HG02981 (cell line): ENCODE data around the gene RIOK2.
A peak's percentile ranks its signal among the peaks of the same experiment; 100 is the strongest.
"Not testable (repeated sequence)": the region's sequence is repeated elsewhere in the genome, so short reads cannot be mapped to it uniquely, and the experiment has no call there.

ENCODE experiments used
- ATAC-seq: cut with Tn5 transposase; IDR thresholded peaks from one replicate; pipeline ENCODE4 v1.9.1; 2021; ENCODE audit warnings: mild to moderate bottlenecking, moderate library complexity; ENCODE audit not compliant: unreplicated experiment

The RIOK2 gene

DNA sequence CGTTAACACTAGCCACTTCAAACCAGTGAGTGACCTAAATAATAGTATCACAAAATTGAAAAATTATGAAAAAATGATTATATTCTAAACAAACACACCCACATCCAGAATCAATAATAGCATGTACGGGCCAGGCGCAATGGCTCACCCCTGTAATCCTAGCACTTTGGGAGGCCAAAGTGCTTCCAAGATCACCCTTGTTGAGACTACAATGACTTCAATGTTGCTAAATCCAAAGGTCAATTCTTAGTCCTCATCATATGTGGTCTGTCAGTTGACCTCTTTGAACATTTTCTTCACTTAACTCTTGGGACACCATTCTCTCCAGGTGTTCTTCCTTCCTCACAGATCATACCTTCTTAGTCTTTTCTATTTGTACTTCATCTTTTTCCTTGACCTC, 11.3 kb downstream of the RIOK2 start:
- ATAC-seq, result no peak

DNA sequence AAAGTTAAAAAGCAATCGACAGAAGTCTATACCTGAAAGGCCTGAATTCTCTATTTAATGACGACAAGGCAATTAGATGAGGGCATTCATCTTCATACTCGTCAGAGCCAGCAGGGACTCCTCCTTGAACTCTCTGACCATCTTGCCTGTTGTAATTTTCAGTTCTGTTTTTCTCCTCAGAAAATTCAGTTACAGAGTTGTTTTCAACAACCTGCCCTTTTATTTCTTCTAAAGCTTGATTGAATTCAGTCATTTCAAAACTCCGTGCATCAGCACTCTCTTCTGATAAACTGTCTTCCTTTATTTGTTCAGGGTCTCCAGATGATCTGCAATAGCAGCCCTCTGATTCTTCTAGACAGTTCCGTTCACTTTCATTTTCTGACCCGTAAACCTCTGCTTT, 15.6 kb downstream of the RIOK2 start:
- ATAC-seq, result peak; percentile 61

DNA sequence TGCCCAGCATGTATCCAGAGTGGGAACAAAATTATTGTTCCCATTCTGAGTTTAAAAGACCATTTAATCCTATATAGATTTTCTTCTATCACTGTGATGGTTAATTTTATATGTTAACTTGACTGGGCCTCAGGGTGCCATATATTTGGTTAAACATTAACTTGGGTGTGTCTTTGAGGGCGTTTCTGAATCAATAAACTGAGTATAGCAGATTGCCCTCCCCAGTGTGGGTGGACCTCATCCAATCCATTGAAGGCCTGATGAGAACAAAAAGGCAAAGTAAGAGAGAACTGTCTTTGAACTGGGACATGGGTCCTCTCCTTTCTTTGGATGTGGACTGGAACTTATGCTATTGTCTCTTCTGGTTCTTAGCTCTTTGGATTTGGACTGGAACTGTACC, 17.3 kb downstream of the RIOK2 start:
- no peak for ATAC-seq

DNA sequence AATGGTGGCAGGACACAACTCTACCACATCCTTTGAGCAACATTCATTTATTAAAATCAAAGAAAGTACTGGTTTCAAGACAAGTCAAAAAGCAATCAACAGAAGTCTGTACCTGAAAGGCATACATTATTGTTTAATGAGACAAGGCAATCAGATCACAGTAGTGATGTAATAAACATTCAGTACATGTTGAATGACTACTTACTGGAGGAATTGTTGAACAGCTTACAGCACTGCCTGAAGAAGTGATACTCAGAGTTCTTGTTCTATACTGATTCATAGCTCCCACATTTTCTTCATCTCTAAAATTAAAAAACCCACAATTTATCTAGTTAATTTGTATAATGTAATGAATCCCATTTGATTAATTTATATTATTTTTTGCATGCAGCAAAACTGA, 18.2 kb downstream of the RIOK2 start:
- no peak for ATAC-seq

DNA sequence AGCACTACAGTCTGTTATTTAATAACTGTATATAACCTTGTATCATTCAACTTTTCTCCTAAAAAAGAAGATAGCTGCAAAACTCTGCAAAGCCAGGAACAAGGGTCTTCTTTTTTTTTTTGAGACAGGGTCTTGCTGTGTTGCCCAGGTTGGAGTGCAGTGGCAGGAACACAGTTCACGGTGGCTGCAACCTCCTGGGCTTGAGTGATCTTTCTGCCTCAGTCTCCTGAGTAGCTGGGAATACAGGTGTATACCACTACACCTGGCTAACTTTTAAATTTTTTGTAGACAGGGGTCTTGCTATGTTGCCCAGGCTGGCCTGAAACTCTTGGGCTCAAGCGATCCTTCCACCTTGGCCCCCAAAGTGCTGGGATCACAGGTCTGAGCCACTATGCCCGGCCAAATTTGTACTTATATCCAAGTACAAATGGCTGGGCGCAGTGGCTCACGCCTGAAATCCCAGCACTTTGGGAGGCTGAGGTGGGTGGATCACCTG, 19.2 kb downstream of the RIOK2 start:
- ATAC-seq, result no peak

DNA sequence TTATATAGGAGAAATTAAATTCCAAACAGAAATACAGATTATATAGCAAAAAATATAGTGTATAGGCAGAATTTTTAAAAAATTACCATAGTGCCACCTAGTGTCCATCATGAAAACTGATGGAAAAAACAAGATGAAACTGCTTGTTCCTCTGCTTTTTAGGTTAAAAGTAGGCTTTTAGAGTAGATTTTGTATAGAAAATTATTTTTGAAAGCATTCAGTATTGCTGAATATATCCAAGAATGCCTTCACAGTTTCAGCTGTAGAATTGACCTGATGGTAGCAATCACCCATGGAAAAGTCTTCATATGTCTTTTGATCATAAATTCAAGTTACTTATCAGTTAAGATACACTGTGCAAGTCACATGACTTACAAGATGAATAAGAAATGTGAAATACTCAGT, 19.7 kb downstream of the RIOK2 start:
- ATAC-seq, result no peak

DNA sequence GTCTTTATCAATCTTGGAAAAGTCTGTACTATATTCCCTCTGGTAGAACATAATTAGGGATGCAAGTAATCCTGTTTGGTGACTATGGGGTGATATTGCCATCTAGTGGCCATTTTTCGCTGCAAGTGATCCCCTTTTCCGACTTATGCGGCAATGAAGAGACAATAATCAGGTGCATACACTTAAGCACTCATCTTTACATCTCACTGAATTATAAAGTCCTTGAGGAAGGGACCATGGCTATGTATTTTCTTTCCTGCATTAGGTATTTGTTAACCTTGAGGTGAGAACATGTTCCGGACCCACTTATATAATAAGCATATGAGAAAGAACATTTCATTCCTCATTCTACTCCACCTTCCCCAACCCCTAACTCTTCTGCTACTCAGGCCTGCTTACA, 21.0 kb downstream of the RIOK2 start:
- ATAC-seq, result no peak

DNA sequence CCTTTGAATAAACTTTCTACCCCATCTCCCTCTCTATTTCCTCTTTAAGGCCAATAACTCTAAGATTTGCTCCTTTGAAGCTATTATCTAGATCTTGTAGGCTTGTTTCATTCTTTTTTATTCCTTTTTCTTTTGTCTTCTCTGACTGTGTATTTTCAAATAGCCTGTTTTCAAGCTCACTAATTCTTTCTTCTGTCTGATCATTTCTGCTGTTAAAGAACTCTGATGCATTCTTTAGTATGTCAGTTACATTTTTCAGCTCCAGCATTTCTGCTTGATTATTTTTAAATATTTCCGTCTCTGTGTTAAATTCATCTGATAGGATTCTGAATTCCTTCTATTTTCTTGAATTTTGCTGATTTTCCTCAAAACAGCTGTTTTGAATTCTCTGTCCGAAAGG, 25.4 kb downstream of the RIOK2 start:
- no peak for ATAC-seq

DNA sequence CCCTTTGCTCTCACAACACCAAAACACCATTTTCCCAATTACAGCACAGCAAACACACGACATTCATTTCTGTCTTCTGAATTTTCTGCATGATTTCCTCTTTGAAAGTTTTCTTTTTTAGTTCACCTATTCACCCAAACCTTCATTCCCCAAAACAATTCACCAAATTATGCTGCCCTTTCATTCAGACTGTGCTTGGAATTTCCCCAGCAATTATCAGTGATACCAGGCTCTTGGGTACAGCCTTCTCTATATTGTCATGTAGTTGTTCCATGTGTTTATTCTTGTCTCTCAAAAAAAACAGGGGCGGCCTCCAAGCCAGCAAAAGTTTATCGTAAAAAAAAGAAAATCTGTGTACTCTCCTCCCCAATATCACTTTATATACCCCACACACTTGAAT, 31.7 kb downstream of the RIOK2 start:
- no peak for ATAC-seq

DNA sequence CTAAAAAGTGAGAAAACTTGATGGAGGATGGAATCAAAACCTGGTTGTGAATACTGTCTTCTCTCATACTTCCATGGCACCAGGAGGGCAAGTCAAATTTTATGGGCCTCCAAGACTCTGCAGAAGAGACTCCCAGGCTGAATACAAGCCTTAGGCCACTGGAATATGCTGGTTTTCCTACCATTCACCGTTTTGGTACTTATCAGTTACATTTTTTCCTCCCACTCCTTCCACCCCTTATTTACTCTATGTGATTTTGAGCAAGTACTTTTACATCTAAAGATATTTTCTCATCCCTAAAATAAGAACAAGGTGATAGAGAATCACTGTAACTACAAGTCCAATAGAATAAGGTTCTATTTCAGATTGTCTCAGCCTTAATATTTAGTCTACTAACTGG, 32.6 kb downstream of the RIOK2 start:
- no peak for ATAC-seq

DNA sequence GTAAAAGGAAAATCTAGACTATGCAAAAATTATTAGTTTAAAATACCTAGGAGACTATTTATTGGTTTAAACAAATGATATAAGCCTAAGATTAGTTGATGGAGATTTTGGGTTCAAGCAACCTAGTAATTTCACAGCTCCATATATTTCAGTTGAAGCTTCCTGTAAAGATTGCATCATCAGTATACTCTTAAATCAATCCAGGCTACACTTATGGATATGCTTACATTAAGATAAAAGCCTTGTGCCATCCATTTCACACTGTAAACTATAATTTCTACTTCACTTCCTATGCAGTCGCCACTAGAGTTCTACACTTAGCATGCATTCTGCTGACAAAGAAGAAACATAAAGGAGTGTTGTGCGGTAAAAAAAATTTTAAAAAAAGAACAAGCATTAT, 33.3 kb downstream of the RIOK2 start:
- ATAC-seq, result no peak

DNA sequence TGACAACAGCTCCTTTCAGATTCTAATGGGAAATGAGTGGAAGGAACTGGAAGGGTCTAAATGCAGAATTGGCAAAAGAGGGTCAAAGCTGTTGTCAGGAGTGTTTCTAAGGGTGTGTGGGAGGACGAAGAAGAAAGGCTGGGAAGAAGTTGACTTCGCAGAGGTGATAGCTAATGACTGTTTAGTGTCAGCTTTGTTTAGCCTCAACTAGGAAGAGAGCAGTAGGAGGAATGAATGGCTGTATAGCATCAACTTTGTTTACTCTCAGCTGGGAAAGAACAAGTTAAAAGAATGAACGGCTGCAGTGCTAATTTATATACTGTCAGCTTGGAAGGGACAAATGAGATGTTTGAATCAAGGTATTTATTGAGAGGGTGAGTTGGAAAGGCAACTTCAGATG, 34.8 kb downstream of the RIOK2 start:
- ATAC-seq, result no peak

DNA sequence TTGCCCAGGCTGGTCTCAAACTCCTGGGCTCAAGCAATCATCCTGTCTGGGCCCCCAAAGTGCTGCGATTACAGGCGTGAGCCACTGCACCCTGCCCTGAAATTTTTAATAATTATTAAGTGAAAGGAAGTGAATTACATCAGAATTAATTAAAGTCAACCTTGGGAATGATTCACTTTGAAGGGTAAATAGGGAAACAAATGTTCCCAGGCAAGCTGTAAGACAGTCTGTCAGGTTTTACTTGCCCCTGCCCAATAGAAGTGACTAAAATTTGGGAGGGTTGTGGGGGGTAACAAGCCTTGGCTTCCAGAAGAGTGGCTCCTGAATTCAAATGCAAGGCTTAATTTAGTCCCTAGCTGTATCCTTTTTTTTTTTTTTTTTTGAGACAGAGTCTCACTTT, 39.3 kb downstream of the RIOK2 start:
- ATAC-seq, result no peak

DNA sequence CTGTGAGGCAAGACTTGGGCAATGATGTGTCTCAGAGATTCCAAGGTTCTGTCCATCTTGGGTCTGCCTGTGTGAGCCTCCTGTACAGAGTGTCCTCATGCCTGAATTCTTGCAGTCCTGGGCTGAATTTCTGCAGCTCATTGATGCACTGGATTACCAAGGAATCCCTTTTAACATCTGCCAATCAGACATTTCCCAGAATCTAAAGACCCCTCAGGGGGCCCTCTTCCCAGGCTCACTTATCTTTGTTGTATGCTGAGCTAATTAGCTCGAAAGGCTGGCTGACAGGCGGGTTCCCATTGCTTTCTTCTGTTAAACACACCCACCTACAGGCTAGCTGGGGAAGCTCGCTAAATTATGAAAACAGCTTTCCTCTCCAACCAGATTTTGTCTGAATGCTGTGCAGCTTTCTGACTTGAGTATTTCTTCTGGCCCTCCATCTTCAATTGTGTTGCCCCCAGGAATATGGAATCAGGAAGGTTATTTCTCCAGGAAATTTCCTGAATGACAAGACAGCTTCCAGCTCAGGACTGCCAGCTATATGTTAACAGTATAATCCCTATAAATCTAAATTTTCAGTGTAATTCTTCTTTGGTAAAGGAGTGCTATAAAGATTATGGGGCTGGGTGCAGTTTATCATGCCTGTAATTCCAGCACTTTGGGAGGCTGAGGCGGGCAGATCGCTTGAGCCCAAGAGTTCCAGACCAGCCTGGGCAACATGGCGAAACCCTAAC, 40.4 kb downstream of the RIOK2 start, which contains the start of gene LIX1:
Gene LIX1 (minus strand): TSS at position 91 of the 734 bp plus-strand sequence. CDS start 35 bp downstream, at position 56.
- ATAC-seq, result peak; percentile 84

DNA sequence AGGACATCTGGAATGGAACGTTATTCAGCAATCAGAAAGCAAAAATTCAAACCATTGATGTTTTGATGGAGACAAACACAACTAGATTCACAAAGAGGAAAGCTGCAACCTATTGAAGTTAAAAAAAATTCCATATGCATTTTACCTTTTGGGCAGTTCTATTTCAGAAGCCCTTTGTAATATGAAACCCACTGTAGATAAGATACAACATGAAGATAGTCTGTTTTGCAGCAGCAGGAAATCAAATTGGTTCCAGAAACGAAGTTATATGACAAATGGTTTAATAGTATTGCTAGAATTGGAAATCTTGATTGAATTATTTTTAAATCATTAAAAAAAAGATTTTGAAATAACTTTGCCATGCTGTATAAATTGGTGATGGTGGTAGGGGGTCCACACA, 41.5 kb downstream of the RIOK2 start:
- no peak for ATAC-seq

DNA sequence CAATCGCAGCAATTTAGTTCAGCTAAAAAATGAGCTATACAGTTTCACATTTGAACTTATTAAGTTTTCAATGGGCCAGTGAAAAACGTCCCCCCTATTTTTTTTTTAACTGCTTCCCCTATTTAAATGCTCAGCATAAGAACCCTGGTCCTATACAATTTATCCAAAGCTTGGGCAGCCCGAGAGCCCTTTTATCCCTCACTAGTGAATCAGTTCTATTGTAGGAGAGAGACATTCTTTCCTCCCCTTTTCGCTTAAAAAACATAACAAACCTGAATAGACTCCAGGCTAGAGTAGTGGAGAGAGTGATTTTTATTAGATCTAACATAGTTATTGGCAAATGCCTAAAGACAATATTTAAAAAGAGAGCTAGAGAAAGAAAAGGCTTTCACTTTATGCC, 42.0 kb downstream of the RIOK2 start:
- ATAC-seq, result no peak

DNA sequence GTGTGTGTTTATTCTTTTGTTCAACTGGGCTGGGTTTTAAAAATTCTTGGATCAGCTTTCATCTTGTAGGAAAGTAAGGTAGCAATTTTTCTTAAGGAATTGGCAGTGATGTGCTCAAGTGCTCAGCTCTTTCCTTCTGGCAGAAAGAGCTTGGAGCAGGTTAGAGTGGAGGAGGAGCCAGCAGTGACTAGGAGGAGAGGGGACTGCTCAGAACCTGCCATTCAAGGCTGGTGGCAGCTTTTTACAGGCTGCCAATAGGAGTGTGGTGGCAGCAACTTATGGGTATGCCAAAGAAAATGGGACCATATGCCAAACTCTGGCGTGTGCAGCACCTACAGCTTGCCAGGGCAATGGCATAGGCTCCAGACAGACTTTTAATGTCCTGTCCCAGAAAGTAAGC, 42.8 kb downstream of the RIOK2 start:
- ATAC-seq, result not testable (repeated sequence)

DNA sequence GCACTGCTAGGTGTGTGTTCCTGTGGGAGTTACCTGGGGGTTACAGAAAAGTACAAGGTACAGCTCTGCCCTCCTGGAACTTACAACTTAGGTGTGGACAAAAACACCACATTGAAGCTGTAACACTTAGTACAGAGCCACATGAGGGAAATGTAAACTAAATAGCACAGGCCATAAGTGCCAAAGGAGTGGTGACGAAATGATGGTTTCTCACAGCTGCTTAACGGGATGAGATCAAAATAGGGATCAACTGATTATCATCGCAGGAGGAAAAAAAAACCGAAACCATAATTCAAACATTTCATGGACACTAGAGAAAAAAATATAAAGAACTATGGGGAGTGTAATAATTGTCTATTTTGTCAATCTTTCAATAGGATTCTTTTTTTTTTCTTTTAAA, 46.6 kb downstream of the RIOK2 start:
- no peak for ATAC-seq

DNA sequence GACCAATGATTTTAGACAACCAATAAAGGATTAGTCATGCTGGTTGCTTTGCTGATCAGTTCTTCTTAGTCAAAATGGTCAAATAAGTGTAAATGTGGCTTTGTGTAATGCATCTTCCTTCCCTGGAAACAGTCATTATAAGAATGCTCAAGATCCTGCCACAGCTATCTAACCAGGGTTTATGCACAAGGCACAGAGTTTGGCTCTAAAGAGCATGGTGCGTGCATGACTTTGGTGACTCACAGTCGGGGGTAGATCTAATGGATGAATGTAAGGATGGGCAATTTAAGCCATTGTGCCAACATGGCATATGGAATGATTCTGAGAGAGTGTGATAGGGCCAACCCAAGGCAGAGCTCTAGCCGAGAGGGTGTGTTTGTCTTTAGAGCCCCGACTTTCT, 47.2 kb downstream of the RIOK2 start:
- no peak for ATAC-seq

DNA sequence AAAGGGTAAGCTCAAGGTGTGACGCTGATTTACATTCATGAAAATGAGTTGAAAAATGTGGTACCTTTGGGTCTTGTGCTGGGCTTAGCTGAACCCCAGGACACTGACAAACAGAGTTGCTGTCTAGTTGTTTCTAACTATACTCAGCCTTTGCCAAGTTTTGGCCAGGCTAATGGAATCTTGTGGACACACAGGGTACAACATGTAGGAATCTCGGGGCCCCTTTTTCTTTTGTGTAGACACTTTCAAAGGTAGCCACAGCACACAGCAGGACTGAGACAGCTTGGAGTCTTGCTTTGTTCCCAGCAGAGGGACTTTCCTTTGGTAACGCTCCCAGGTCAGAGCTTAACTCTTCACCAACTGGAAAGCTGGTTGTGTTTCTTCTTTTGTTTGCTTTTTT, 48.4 kb downstream of the RIOK2 start:
- ATAC-seq, result no peak

DNA sequence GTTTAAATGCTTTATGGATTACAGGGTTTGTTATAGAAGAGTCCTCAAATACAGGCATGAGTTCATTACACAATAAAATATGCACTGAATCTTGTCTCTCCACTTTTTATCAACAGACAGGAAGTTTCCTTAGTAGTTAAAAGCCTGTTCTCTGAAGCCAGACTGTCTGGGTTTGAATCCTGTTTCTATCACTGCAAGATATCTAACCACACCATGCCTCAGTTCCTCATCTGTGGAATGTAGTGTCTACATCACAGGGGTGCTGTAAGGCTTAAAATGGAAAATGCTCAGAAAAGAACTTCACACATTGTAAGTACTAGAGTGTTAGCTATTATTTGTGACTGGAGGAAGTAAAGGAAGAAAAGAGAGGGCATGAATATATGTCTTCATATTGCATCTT, 49.9 kb downstream of the RIOK2 start:
- ATAC-seq, result no peak

DNA sequence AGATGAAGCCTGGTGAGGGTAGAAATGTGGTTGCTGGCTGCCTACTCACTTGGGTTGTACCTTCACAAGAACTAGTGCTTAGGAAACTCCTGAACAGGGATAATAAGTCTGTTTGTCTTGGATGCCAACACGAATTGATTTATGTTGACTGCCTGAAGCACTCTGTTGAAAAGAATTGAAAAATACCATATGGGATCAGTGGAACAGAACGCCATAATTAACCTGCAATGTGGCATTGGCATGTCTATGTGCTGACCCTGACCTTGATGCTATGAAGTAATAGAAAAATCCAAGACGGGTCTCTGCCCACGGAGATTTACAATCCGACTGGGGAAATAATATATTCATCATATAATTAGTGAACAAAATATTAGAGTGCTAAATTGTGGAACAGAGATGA, 51.1 kb downstream of the RIOK2 start:
- ATAC-seq, result no peak

DNA sequence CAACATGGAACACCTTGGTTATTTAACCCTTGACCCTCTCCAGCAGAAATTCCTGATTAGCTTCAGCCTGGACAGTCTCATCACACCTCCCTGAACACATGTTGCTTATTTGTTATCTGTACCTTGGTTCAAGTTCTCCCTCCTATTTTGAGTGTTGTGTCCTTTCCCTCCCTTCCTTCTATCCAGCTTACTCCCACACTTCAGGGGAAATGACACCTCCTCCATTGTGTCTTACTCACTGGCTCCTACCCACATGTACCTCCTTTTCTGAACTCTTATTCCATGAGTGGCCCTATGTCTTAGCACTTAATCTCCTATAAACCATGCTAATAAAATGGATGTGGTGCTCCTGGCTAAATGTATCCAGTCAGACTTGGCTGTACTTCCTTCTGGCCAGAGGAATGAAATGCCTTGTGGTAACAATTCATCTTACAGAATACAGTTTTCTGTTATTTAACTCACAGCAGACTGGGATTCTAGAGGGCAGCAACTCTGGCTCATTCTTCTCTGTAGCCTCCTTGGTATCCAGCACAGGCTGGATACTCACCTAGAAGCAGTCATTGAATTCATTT, 51.8 kb downstream of the RIOK2 start:
- no peak for ATAC-seq
